ENCODE measurements around the gene OSBPL1A.

DNA sequence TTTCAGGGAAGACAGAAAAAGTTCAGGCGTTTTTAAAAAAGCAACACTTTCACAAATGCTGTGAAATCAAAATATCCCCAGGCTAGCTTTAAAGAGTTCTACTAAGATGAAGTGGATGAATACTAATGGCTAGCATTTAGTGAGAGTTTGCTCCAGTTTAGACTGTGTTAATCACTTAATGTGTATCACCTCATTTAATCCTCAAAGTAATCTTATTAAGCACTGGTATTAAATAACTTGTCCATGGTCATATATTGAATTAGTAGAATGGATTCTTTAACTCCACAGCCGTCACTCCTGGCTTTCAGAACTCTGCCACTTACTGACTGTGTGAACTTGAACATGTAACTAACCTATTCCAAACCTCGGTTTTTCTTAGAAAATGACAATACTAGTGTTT is 192.7 kb downstream of the OSBPL1A start:
- TF ChIP-seq EP300 (IDR thresholded peaks at IDR 0.05) (no peak), POLR2A (IDR thresholded peaks at IDR 0.05) (no peak)
- TF ChIP-seq, protein P1, sequence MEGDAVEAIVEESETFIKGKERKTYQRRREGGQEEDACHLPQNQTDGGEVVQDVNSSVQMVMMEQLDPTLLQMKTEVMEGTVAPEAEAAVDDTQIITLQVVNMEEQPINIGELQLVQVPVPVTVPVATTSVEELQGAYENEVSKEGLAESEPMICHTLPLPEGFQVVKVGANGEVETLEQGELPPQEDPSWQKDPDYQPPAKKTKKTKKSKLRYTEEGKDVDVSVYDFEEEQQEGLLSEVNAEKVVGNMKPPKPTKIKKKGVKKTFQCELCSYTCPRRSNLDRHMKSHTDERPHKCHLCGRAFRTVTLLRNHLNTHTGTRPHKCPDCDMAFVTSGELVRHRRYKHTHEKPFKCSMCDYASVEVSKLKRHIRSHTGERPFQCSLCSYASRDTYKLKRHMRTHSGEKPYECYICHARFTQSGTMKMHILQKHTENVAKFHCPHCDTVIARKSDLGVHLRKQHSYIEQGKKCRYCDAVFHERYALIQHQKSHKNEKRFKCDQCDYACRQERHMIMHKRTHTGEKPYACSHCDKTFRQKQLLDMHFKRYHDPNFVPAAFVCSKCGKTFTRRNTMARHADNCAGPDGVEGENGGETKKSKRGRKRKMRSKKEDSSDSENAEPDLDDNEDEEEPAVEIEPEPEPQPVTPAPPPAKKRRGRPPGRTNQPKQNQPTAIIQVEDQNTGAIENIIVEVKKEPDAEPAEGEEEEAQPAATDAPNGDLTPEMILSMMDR (IDR thresholded peaks at IDR 0.05) = no peak

Data from suprapubic skin (tissue), 3 donors.